ENCODE results near the gene UBE3B.
A peak's percentile ranks its signal among the peaks of the same experiment; 100 is the strongest.

The UBE3B gene

GRCh38 chr12:109497675-109498074, 20.2 kb downstream of the UBE3B start:
- DNase-seq = no peak

- no peak for DNase-seq
Observed at GRCh38 chr12:109500406-109501185, 23.2 kb downstream of the UBE3B start.

- DNase-seq = no peak
Observed at GRCh38 chr12:109501299-109501698, 23.9 kb downstream of the UBE3B start.

- DNase-seq = no peak
Observed at GRCh38 chr12:109502332-109502731, 24.9 kb downstream of the UBE3B start.

GRCh38 chr12:109503611-109504010, 26.2 kb downstream of the UBE3B start:
- no peak for DNase-seq

- no peak for DNase-seq
Observed at GRCh38 chr12:109504068-109504467, 26.6 kb downstream of the UBE3B start.

- DNase-seq = no peak
Observed at GRCh38 chr12:109510196-109510595, 32.8 kb downstream of the UBE3B start.

- DNase-seq = peak; percentile 8
Observed at GRCh38 chr12:109512608-109513007, 35.2 kb downstream of the UBE3B start.

- DNase-seq = peak; percentile 3
Observed at GRCh38 chr12:109513051-109513450, 35.6 kb downstream of the UBE3B start.

GRCh38 chr12:109513977-109514376, 36.5 kb downstream of the UBE3B start:
- no peak for DNase-seq

GRCh38 chr12:109517619-109518018, 40.2 kb downstream of the UBE3B start:
- DNase-seq = no peak

- peak; percentile 71 for DNase-seq
Observed at GRCh38 chr12:109518820-109519665, 41.6 kb downstream of the UBE3B start.

GRCh38 chr12:109519787-109520186, 42.4 kb downstream of the UBE3B start:
- DNase-seq = no peak

- DNase-seq = no peak
Observed at GRCh38 chr12:109521831-109522230, 44.4 kb downstream of the UBE3B start.

- no peak for DNase-seq
Observed at GRCh38 chr12:109523071-109523470, 45.6 kb downstream of the UBE3B start.

GRCh38 chr12:109523504-109523903, 46.1 kb downstream of the UBE3B start:
- DNase-seq = no peak

- DNase-seq = no peak
Observed at GRCh38 chr12:109524466-109525278, 47.2 kb downstream of the UBE3B start.

- DNase-seq = no peak
Observed at GRCh38 chr12:109525279-109525585, 47.8 kb downstream of the UBE3B start.

GRCh38 chr12:109527489-109528123, 50.2 kb downstream of the UBE3B start:
- DNase-seq = no peak

- DNase-seq = no peak
Observed at GRCh38 chr12:109529691-109530640, 52.5 kb downstream of the UBE3B start.

GRCh38 chr12:109531411-109531810, 54.0 kb downstream of the UBE3B start:
- no peak for DNase-seq

All from NCI-H2227 treated with DMSO at 0.1 percent for 48 hours (cell line).